HG03103 (cell line): ENCODE results near the gene CDYL2.
"Not testable (repeated sequence)": the region's sequence is repeated elsewhere in the genome, so short reads cannot be mapped to it uniquely, and the experiment has no call there.

Source experiments
- ATAC-seq: cut with Tn5 transposase; IDR thresholded peaks from one replicate; pipeline ENCODE4 v1.9.1; 2021; ENCODE audit warnings: low read depth; ENCODE audit not compliant: unreplicated experiment

Gene CDYL2

GRCh38 chr16:80804526-80805383, at the start of gene CDYL2:
CDYL2 (minus strand) TSS chr16:80804598; CDS start chr16:80804173, 425 bp downstream.
- ATAC-seq: peak; percentile 66

GRCh38 chr16:80852261-80852872, 48.0 kb upstream of the CDYL2 start:
- ATAC-seq: no peak

GRCh38 chr16:80851831-80852230, 47.4 kb upstream of the CDYL2 start:
- no peak for ATAC-seq

GRCh38 chr16:80850757-80851156, 46.4 kb upstream of the CDYL2 start:
- ATAC-seq: no peak

- ATAC-seq: no peak
These were observed 44.5 kb upstream of the CDYL2 start for GRCh38 chr16:80848862-80849261.

GRCh38 chr16:80846680-80847079, 42.3 kb upstream of the CDYL2 start:
- ATAC-seq: no peak

GRCh38 chr16:80846275-80846674, 41.9 kb upstream of the CDYL2 start:
- ATAC-seq: no peak

- ATAC-seq: no peak
These were observed 40.0 kb upstream of the CDYL2 start for GRCh38 chr16:80844395-80844794.

GRCh38 chr16:80841231-80841630, 36.8 kb upstream of the CDYL2 start:
- no peak for ATAC-seq

GRCh38 chr16:80837533-80838147, 33.2 kb upstream of the CDYL2 start:
- ATAC-seq: no peak

GRCh38 chr16:80836846-80837245, 32.4 kb upstream of the CDYL2 start:
- ATAC-seq: no peak

- ATAC-seq: no peak
These were observed 31.8 kb upstream of the CDYL2 start for GRCh38 chr16:80836202-80836601.

- no peak for ATAC-seq
These were observed 26.6 kb upstream of the CDYL2 start for GRCh38 chr16:80831039-80831438.

- no peak for ATAC-seq
These were observed 24.1 kb upstream of the CDYL2 start for GRCh38 chr16:80828495-80828894.

GRCh38 chr16:80827007-80827406, 22.6 kb upstream of the CDYL2 start:
- no peak for ATAC-seq

- ATAC-seq: no peak
These were observed 21.0 kb upstream of the CDYL2 start for GRCh38 chr16:80825365-80825758.

- ATAC-seq: no peak
These were observed 20.4 kb upstream of the CDYL2 start for GRCh38 chr16:80824623-80825364.

- ATAC-seq: no peak
These were observed 15.6 kb upstream of the CDYL2 start for GRCh38 chr16:80819988-80820387.

GRCh38 chr16:80816356-80816755, 12.0 kb upstream of the CDYL2 start:
- no peak for ATAC-seq

- not testable (repeated sequence) for ATAC-seq
These were observed 10.9 kb upstream of the CDYL2 start for GRCh38 chr16:80815278-80815677.

- ATAC-seq: no peak
These were observed 8.2 kb upstream of the CDYL2 start for GRCh38 chr16:80812593-80812992.
